GM21515 (cell line): ENCODE results near the gene CLTRN.
"Not testable (repeated sequence)": the region's sequence is repeated elsewhere in the genome, so short reads cannot be mapped to it uniquely, and the experiment has no call there.

Experiments
- ATAC-seq: cut with Tn5 transposase; IDR thresholded peaks from one replicate; pipeline ENCODE4 v1.9.1; 2021; ENCODE audit not compliant: unreplicated experiment

Gene CLTRN

DNA sequence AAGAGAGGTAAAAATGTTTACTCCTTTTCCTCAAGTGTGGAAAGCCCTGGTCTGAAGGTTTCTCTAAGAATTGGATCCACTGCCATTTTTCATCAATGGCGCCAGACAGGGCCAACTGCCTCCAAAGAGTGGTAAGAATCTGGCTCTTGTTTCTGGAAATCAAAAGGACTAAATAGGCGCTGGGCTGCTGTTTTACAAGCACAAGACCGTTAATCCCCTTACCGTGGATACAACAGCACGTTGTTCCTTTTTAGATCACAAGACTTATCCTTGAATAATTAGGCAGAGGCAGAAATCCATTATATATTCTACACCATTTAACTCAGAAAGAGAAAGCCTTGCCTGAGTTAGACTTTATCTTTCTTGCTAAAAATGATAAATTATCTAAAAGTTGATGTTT is 10.6 kb downstream of the CLTRN start:
- ATAC-seq = no peak

DNA sequence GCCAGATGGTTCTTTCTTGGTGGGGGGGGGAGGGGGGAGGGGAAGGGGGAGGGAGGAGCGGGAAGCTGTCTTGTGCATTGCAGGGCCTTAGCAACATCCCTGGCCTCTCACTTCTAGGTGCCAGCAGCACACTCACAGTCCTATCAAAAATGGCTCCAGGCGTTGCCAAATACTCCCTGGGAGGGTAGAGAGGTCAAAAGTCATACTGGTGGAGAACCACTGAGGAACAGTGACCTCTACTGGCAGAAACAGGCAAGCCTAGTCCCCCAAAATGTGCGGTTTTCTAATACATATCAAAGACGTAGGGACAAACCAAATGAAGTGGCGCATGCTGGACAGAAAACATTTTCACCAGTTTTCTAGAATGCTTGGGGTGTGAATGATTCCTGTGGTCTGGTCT is 17.1 kb downstream of the CLTRN start:
- not testable (repeated sequence) for ATAC-seq

DNA sequence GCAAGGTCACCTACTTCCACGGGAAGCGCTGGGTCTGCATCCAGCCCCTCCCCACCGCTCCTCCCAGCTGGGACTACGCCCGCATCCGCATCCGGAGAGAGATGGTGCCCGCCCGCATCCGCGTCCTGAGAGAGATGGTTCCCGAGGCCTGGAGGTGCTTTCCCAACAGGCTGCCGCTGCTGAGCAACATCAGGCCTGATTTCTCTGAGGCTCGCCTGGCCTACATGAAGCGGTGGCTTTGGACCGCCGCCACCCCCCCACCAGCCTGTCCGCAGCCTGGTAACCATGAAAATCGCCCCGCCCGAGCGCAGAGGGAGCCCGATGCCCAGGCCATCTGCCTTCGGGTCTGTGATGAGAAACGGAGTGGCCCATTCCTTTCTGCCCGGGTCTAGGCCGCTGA is 18.1 kb downstream of the CLTRN start:
- no peak for ATAC-seq

DNA sequence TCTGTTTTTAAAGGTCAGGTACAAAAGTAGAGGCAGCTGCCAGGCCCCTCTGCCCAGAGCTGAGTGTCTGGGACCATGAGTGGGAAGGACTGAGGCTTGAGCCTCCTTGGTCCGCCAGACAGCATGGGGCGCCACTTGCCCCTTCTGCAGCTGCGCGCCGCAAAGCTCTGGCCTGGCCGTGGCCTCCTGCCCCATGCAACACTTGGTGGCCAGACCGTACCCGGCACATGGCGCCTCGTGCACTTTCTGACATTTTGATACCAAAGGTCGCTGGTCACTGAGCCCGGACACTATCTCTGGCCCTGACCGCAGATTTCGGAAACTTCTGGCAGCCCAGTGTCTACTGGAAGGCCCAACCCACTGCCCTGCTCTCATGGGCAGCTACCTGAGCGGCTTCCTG is 18.6 kb downstream of the CLTRN start:
- ATAC-seq = no peak

- ATAC-seq = no peak
These were observed 19.3 kb downstream of the CLTRN start for GRCh38 chrX:15645266-15645665.

DNA sequence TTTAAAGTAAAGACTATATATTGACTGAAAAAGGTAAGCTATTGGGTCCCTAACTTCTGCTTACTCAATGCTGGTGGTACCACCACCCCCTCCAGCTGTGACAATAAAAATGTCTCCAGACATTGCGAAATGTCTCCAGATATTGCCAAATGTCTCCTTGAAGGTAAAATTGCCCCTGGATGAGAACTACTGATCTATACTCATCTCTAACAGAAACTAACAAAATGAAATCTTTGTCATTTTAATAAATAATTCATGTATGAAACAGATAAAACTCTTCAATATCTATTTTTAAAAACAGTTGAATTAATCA is 20.1 kb downstream of the CLTRN start:
- ATAC-seq = no peak

GRCh38 chrX:15643786-15644559 is 20.6 kb downstream of the CLTRN start:
- ATAC-seq = no peak

DNA sequence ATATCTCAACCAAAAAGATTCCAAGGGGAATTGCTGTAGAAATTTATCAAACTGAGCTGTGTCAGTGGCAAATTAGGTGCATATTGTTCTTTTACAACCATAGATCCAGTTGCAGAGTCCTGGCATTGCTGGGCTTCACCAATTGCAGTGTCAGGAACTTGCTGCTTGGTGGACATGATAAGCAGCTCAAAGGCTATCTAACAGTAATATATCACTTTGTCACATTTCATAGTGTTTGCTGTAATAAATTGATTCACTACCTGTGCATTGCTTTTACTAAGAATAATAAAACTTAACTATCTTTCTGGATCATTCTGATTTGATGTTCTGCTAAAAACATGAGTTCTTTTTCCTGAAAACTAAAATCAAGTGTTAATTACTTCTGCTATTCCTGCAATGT is 33.0 kb downstream of the CLTRN start:
- ATAC-seq = no peak

GRCh38 chrX:15623054-15623453 is 41.6 kb downstream of the CLTRN start:
- no peak for ATAC-seq

DNA sequence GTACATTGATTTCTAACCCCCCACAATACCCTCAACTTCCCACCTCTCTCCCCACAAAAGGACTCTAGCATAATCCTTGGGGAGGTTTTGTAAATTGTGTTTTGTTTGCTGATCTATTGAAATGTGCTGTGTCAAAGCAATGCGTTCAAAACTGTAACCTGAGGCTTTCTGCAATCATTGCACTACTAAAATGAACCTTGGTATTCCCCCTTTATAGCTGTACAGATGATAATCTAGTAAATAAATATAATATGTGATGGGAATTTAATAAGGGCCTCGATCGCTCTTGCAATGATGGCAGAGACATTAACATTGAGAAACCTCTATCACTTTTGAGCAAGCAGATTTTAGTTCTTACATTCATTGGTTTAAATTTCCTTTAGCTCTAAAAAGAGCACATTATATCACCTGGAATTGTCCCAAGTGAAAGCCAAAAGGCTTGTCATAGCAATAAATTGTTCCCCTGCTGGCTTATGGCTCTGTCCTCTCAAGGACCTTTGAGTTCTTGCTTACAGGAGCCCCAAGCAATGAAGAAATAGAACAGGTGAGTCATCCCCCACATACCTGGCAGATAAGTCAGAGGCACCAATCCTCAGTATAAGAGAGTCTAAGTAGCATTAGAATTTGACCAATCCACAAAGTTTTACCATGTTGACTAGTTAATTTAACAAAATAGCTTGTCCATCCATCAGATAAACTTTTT is 45.4 kb downstream of the CLTRN start:
- ATAC-seq = no peak

GRCh38 chrX:15617111-15617510 is 47.5 kb downstream of the CLTRN start:
- ATAC-seq = no peak

GRCh38 chrX:15616531-15616930 is 48.1 kb downstream of the CLTRN start:
- no peak for ATAC-seq

GRCh38 chrX:15607067-15607466 is 57.5 kb downstream of the CLTRN start:
- no peak for ATAC-seq

GRCh38 chrX:15606136-15606535 is 58.5 kb downstream of the CLTRN start:
- ATAC-seq = no peak

DNA sequence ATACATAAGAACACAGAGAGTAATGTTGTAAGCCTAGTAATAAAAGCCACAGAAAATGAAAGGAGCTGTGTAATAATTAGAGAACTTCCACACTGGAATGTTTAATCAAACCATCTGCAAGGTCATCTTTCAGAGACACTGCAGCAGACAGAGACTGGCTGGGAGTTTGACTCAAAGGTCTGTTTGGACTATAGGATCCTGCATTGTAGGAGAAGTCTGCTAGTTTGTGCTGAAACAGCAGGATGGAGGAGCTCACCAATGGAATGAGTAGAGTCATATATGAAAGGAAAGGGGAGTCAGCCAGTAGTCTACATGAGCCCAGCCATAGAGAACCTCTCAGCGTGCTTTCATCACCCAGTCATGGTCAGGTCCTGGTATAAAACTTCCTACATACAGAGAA is 59.4 kb downstream of the CLTRN start:
- no peak for ATAC-seq

- ATAC-seq = no peak
These were observed 61.8 kb downstream of the CLTRN start for GRCh38 chrX:15602761-15603160.

GRCh38 chrX:15601932-15602331 is 62.7 kb downstream of the CLTRN start:
- no peak for ATAC-seq

DNA sequence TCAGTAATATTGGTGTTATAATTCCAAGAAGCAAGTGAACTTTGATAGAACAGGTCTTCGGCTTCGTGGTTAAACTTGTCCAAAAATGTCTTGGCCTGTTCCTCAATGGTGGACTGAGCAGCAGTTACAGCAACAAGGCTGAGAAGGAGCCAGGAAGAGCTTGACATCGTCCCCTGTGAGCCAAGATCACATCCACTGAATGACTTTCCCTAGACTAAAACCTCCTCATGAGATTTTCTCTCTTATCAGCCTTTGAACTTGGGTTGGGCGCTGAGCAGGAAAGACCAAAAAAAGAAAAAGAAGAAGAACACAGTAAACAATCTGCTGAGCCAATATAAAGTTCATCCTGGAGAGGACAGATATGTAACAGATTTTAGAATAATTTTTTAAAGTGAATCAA is 63.9 kb downstream of the CLTRN start, which contains the start of gene ACE2:
TSS of gene ACE2 (minus strand) at position 216 of the 400 bp plus-strand sequence. CDS start at position 167, 49 bp downstream.
- no peak for ATAC-seq

- ATAC-seq = no peak
These were observed 64.6 kb downstream of the CLTRN start for GRCh38 chrX:15600049-15600448.

DNA sequence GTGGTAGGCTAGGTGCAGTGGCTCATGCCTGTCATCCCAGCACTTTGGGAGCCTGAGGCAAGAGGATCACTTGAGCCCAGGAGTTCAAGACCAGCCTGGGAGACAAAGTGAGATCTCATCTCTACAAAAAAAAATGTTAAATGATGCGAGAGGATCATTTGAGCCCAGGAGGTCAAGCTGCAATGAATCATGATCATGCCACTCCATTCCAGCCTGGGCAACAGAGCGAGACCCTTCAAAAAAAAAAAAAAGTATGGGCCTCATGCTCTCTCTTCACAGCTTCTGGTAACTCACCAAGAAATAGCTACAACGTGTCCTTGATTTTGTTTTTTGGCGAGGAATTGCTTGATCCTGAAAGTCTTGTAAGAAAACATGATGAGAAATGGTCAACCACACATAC is 65.1 kb downstream of the CLTRN start:
- ATAC-seq = no peak

- no peak for ATAC-seq
These were observed 66.6 kb downstream of the CLTRN start for GRCh38 chrX:15598026-15598425.

GRCh38 chrX:15594371-15594770 is 70.2 kb downstream of the CLTRN start:
- no peak for ATAC-seq
